SK-N-SH treated with all-trans-retinoic acid at 6 μM for 48 hours (cell line): ENCODE results near the gene PKMYT1.

Source experiments
- ATAC-seq: fragments of 200-7000 bp; cut with Tn5 transposase; 3 replicates; pipeline ENCODE4 v1.9.1; 2020; ENCODE audit warnings: mild to moderate bottlenecking, moderate library complexity
- ARNTL ChIP-seq: fragments of 450-650 bp; formaldehyde crosslinking; IDR thresholded peaks from 2 replicates; pipeline ENCODE4 v1.5.0; 2020; ENCODE audit warnings: low read depth, mild to moderate bottlenecking, moderate library complexity, borderline replicate concordance
- BACH2 ChIP-seq: fragments of 250-450 bp; sonication (Bioruptor Pico); IDR thresholded peaks from 2 replicates; pipeline ENCODE4 v1.9.0; 2021; ENCODE audit warnings: mild to moderate bottlenecking, borderline replicate concordance
- CSDC2 ChIP-seq: fragments of 250-450 bp; sonication (Bioruptor Pico); IDR thresholded peaks from 2 replicates; pipeline ENCODE4 v1.5.0; 2020; ENCODE audit warnings: mild to moderate bottlenecking, moderate library complexity
- ESRRG ChIP-seq: fragments of 250-450 bp; sonication (Bioruptor Pico); IDR thresholded peaks from 2 replicates; pipeline ENCODE4 v1.6.1; 2021; ENCODE audit warnings: mild to moderate bottlenecking
- GLIS3 ChIP-seq: fragments of 250-450 bp; sonication (Bioruptor Pico); IDR thresholded peaks from 2 replicates; pipeline ENCODE4 v1.5.0; 2020; ENCODE audit warnings: mild to moderate bottlenecking, moderate library complexity
- ISL1 ChIP-seq: fragments of 250-450 bp; sonication (Bioruptor Pico); IDR thresholded peaks from 2 replicates; pipeline ENCODE4 v2.1.2; 2022; ENCODE audit warnings: mild to moderate bottlenecking, moderate library complexity
- PATZ1 ChIP-seq: fragments of 250-450 bp; sonication (Bioruptor Pico); IDR thresholded peaks from 2 replicates; pipeline ENCODE4 v1.8.0; 2020; ENCODE audit warnings: mild to moderate bottlenecking, moderate library complexity, borderline replicate concordance
- RARB ChIP-seq: fragments of 250-450 bp; sonication (Bioruptor Pico); IDR thresholded peaks from 2 replicates; pipeline ENCODE4 v1.8.0; 2021; ENCODE audit warnings: mild to moderate bottlenecking, moderate library complexity
- SNAI2 ChIP-seq: fragments of 250-450 bp; sonication (Bioruptor Pico); IDR thresholded peaks from 2 replicates; pipeline ENCODE4 v1.5.0; 2020; ENCODE audit warnings: mild to moderate bottlenecking, moderate library complexity
- TCF4 ChIP-seq: fragments of 250-450 bp; sonication (Bioruptor Pico); IDR thresholded peaks from 2 replicates; pipeline ENCODE4 v1.8.0; 2021; ENCODE audit warnings: mild to moderate bottlenecking, moderate library complexity, borderline replicate concordance
- TOX ChIP-seq: fragments of 250-450 bp; sonication (Bioruptor Pico); IDR thresholded peaks from 2 replicates; pipeline ENCODE4 v1.8.0; 2021; ENCODE audit warnings: mild to moderate bottlenecking, moderate library complexity, borderline replicate concordance
- TSHZ2 ChIP-seq: fragments of 250-450 bp; sonication (Bioruptor Pico); IDR thresholded peaks from 2 replicates; pipeline ENCODE4 v1.5.0; 2020; ENCODE audit warnings: mild to moderate bottlenecking, moderate library complexity
- ZC3H10 ChIP-seq: fragments of 250-450 bp; sonication (Bioruptor Pico); IDR thresholded peaks from 2 replicates; pipeline ENCODE4 v1.5.1; 2021; ENCODE audit warnings: mild to moderate bottlenecking, moderate library complexity
- ZFP3 ChIP-seq: fragments of 250-450 bp; sonication (Bioruptor Pico); IDR thresholded peaks from 2 replicates; pipeline ENCODE4 v1.5.0; 2020; ENCODE audit warnings: mild to moderate bottlenecking, moderate library complexity
- ZFP30 ChIP-seq: fragments of 450-650 bp; formaldehyde crosslinking; IDR thresholded peaks from 2 replicates; pipeline ENCODE4 v1.5.0; 2022; ENCODE audit warnings: mild to moderate bottlenecking, moderate library complexity
- ZNF565 ChIP-seq: fragments of 450-650 bp; formaldehyde crosslinking; conservative IDR thresholded peaks from 2 replicates; pipeline ENCODE4 v1.5.0; 2020; ENCODE audit warnings: low read depth, mild to moderate bottlenecking, moderate library complexity
- ZNF70 ChIP-seq: fragments of 450-650 bp; formaldehyde crosslinking; IDR thresholded peaks from 2 replicates; pipeline ENCODE4 v1.5.0; 2020; ENCODE audit warnings: mild to moderate bottlenecking, moderate library complexity
- ZNF8 ChIP-seq: fragments of 450-650 bp; formaldehyde crosslinking; IDR thresholded peaks from 2 replicates; pipeline ENCODE4 v1.5.0; 2020; ENCODE audit warnings: mild to moderate bottlenecking, moderate library complexity
- TF ChIP-seq, protein P1 (sequence below): fragments of 250-450 bp; sonication (Bioruptor Pico); IDR thresholded peaks from 2 replicates; pipeline ENCODE4 v1.8.0; 2021; ENCODE audit warnings: low read depth, mild to moderate bottlenecking, moderate library complexity, borderline replicate concordance
- TF ChIP-seq, protein P2 (sequence below): fragments of 250-450 bp; sonication (Bioruptor Pico); IDR thresholded peaks from 2 replicates; pipeline ENCODE4 v1.5.1; 2020; ENCODE audit warnings: low read depth, mild to moderate bottlenecking, moderate library complexity
- TF ChIP-seq, protein P3 (sequence below): fragments of 250-450 bp; sonication (Bioruptor Pico); IDR thresholded peaks from 2 replicates; pipeline ENCODE4 v1.5.1; 2021; ENCODE audit warnings: mild to moderate bottlenecking, moderate library complexity

Gene PKMYT1

DNA sequence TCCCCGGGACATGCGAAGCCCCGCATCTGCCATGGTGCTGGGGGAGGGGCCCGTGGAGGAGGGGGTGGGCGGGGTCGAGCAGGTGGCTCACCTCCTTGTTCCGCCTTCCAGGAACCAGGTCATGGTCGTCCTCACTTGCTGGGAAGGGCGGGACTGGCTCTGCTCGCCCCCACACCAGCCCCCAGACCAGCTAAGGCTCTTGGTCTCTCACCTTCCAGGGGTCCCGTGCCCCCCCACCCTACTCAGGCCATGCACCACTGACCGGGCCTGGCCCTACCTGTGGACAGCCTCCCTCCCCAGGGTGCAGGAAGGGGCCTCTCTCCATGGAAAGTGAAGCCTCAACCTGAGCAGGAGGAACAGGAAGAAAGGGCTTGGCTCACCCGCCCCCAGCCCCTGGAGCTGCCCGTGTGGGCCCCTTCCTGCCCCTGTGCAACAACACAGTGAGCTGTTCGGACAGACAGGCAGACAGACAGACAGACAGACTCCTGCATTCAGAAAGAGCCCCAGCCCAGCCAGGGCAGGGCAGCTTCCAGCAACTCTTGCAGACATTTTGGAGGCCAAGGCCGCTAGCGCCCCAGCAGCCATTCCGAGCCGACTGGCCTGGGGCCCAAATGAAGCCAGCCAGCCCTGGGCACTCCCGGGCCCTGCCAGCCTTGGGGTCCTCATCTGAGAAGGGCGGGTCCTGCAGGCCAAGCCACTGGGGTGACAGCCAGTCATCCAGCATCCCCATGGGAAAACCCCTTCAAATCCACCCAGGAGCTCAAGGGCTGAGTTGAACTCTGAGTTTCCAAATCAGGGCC is 24.3 kb downstream of the PKMYT1 start:
- ATAC-seq = no peak
- TF ChIP-seq TOX (CRISPR knock-in tag) = no peak
- no peak for TF ChIP-seq CSDC2 (CRISPR knock-in tag)
- TF ChIP-seq PATZ1 = no peak
- TF ChIP-seq ZNF70 (CRISPR knock-in tag) = no peak
- no peak for TF ChIP-seq TSHZ2 (CRISPR knock-in tag)
- no peak for TF ChIP-seq ZC3H10 (CRISPR knock-in tag)
- TF ChIP-seq SNAI2 = no peak
- TF ChIP-seq ISL1 (CRISPR knock-in tag) = no peak
- no peak for TF ChIP-seq GLIS3
- TF ChIP-seq ZNF8 (CRISPR knock-in tag) = no peak
- no peak for TF ChIP-seq RARB
- TF ChIP-seq BACH2 (CRISPR knock-in tag) = no peak
- TF ChIP-seq, protein P1, sequence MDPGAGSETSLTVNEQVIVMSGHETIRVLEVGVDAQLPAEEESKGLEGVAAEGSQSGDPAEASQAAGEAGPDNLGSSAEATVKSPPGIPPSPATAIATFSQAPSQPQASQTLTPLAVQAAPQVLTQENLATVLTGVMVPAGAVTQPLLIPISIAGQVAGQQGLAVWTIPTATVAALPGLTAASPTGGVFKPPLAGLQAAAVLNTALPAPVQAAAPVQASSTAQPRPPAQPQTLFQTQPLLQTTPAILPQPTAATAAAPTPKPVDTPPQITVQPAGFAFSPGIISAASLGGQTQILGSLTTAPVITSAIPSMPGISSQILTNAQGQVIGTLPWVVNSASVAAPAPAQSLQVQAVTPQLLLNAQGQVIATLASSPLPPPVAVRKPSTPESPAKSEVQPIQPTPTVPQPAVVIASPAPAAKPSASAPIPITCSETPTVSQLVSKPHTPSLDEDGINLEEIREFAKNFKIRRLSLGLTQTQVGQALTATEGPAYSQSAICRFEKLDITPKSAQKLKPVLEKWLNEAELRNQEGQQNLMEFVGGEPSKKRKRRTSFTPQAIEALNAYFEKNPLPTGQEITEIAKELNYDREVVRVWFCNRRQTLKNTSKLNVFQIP (CRISPR knock-in tag) = no peak
- TF ChIP-seq ZFP3 = no peak
- TF ChIP-seq ZNF565 (CRISPR knock-in tag) = no peak
- TF ChIP-seq ARNTL (CRISPR knock-in tag) = no peak
- TF ChIP-seq TCF4 (CRISPR knock-in tag) = no peak
- TF ChIP-seq, protein P2, sequence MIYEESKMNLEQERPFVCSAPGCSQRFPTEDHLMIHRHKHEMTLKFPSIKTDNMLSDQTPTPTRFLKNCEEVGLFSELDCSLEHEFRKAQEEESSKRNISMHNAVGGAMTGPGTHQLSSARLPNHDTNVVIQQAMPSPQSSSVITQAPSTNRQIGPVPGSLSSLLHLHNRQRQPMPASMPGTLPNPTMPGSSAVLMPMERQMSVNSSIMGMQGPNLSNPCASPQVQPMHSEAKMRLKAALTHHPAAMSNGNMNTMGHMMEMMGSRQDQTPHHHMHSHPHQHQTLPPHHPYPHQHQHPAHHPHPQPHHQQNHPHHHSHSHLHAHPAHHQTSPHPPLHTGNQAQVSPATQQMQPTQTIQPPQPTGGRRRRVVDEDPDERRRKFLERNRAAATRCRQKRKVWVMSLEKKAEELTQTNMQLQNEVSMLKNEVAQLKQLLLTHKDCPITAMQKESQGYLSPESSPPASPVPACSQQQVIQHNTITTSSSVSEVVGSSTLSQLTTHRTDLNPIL (CRISPR knock-in tag) = no peak
- TF ChIP-seq ESRRG (CRISPR knock-in tag) = no peak
- no peak for TF ChIP-seq ZFP30 (CRISPR knock-in tag)

- no peak for ATAC-seq
- TF ChIP-seq ZNF70 (CRISPR knock-in tag) = no peak
- TF ChIP-seq, protein P3, sequence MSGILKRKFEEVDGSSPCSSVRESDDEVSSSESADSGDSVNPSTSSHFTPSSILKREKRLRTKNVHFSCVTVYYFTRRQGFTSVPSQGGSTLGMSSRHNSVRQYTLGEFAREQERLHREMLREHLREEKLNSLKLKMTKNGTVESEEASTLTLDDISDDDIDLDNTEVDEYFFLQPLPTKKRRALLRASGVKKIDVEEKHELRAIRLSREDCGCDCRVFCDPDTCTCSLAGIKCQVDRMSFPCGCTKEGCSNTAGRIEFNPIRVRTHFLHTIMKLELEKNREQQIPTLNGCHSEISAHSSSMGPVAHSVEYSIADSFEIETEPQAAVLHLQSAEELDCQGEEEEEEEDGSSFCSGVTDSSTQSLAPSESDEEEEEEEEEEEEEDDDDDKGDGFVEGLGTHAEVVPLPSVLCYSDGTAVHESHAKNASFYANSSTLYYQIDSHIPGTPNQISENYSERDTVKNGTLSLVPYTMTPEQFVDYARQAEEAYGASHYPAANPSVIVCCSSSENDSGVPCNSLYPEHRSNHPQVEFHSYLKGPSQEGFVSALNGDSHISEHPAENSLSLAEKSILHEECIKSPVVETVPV (CRISPR knock-in tag) = no peak
- TF ChIP-seq, protein P1 (CRISPR knock-in tag) = no peak
Observed at GRCh38 chr16:2955438-2955778, 24.8 kb downstream of the PKMYT1 start.
